ENCODE measurements around the gene SCRG1. TPM values are rescaled to one million over a fixed set of nuclear protein-coding genes. Genes with fewer than 3 reads are reported as not detected.

SCRG1 gene
- 0.10 TPM for total RNA-seq (2013)
- polyA plus RNA-seq (under 1 TPM; 0.07 to 0.24 (median 0.08) TPM), polyA minus RNA-seq (0.16 TPM in 1 of 2 replicates, not detected in the other), total RNA-seq (0 to 2.1 (median 0.21) reads per million in 11 experiments)

GRCh38 chr4:173398779-173399415 lies at the start of gene SCRG1:
Gene SCRG1 (minus strand): TSS chr4:173399116. CDS start chr4:173391414, 7,702 bp downstream.
- Histone ChIP-seq H3K4me3 (replicated peaks in 1 of 3; ENCODE audit: low read depth in 2 of 3, low read length in 3 of 3) (no peak within 1 kb of the TSS), H3K79me2 (ENCODE audit: insufficient read depth, low read length) (no peaks in the 10 kb centered on the region), H3K9ac (ENCODE audit: insufficient read depth, low read length, poor library complexity, severe bottlenecking) (no peak within 1 kb of the TSS), H4K20me1 (ENCODE audit: insufficient read depth, low read length) (no peaks in the 10 kb centered on the region), H3K4me1 (ENCODE audit: control insufficient read depth in 1 of 2, insufficient read depth in 2 of 2, low read length in 2 of 2) (no peaks in the 10 kb centered on the region), H3K36me3 (replicated peaks in 1 of 2; ENCODE audit: control insufficient read depth in 1 of 2, insufficient read depth in 2 of 2, low read length in 2 of 2) (peaks cover 15 to 54% of the 10 kb centered on the region in 2 donors), H3K9me3 (replicated peaks in 1 of 2; ENCODE audit: control insufficient read depth in 1 of 2, insufficient read depth in 1 of 2, low read length in 2 of 2) (no peaks in the 10 kb centered on the region), H3K4me2 (replicated peaks; ENCODE audit: extremely low read depth, low read length, poor library complexity, severe bottlenecking) (no peak within 1 kb of the TSS), H3K27me3 (ENCODE audit: control insufficient read depth in 2 of 2, insufficient read depth in 2 of 2, low read length in 2 of 2) (no peaks in the 10 kb centered on the region), H2AFZ (ENCODE audit: insufficient read depth, low read depth, low read length, poor library complexity, severe bottlenecking) (no peak within 1 kb of the TSS), H3K27ac (ENCODE audit: low read depth in 1 of 2, low read length in 2 of 2) (no peak within 1 kb of the TSS)
- Mint-ChIP-seq H3K9me3 (no peaks in the 10 kb centered on the region), H3K36me3 (peaks cover 29 to 50% of the 10 kb centered on the region in 2 donors), H3K27ac (no peak within 1 kb of the TSS), H3K4me3 (no peak within 1 kb of the TSS), H3K4me1 (no peaks in the 10 kb centered on the region), H3K27me3 (ENCODE audit: low read depth in 3 of 3) (no peaks in the 10 kb centered on the region)
- 100% methylated on average over 2 of the region's 4 CpGs for WGBS (ENCODE audit: insufficient coverage)
- no peak for DNase-seq
- no peak for TF ChIP-seq CTCF (IDR thresholded peaks at IDR 0.05)
- intact Hi-C loops (cut with micrococcal nuclease), result no loop called here

DNA sequence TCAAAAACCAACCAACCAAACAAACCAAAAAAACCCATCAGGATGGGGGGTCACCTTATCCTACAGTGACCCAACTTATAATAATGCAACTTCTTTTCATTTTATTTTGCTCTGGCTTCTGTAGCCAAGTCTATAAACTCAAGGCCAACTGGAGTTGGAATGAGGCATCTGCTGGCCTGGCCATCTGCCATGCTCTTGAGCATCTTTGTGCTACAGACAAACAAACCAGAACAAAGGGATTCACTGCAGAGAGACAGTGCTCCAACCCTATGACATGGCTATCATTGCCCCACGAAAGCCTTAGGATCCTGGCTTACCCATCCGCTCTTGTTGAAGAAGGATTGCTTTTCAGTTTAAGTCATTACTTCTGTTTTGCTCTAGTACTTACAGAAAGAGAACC lies 49.2 kb upstream of the SCRG1 start:
- H3K27ac ChIP-seq (ENCODE audit: low read depth in 1 of 2, low read length in 2 of 2), result no peak overlapping the region
- H3K4me2 ChIP-seq (replicated peaks; ENCODE audit: extremely low read depth, low read length, poor library complexity, severe bottlenecking), result no peak overlapping the region
- no peaks in the 10 kb centered on the region for H3K27me3 Mint-ChIP-seq (ENCODE audit: low read depth in 3 of 3)
- no peak overlapping the region for H3K4me3 Mint-ChIP-seq
- H3K9me3 Mint-ChIP-seq, result peaks cover 0 to 2% (median 0%) of the 10 kb centered on the region in 7 donors
- H3K36me3 Mint-ChIP-seq, result peaks cover 14 to 20% of the 10 kb centered on the region in 2 donors
- H3K27me3 ChIP-seq (ENCODE audit: control insufficient read depth in 2 of 2, insufficient read depth in 2 of 2, low read length in 2 of 2), result no peaks in the 10 kb centered on the region
- intact Hi-C loops (cut with micrococcal nuclease), result no loop called here
- no peaks in the 10 kb centered on the region for H4K20me1 ChIP-seq (ENCODE audit: insufficient read depth, low read length)
- TF ChIP-seq CTCF (IDR thresholded peaks at IDR 0.05), result no peak
- DNase-seq, result no peak
- H3K4me1 ChIP-seq (ENCODE audit: control insufficient read depth in 1 of 2, insufficient read depth in 2 of 2, low read length in 2 of 2), result no peaks in the 10 kb centered on the region
- WGBS (ENCODE audit: insufficient coverage), result 92% methylated on average over 2 of the region's 2 CpGs
- H3K36me3 ChIP-seq (replicated peaks in 1 of 2; ENCODE audit: control insufficient read depth in 1 of 2, insufficient read depth in 2 of 2, low read length in 2 of 2), result no peaks in the 10 kb centered on the region
- H3K27ac Mint-ChIP-seq, result no peak overlapping the region
- H3K9me3 ChIP-seq (replicated peaks in 1 of 2; ENCODE audit: control insufficient read depth in 1 of 2, insufficient read depth in 1 of 2, low read length in 2 of 2), result no peaks in the 10 kb centered on the region
- H3K9ac ChIP-seq (ENCODE audit: insufficient read depth, low read length, poor library complexity, severe bottlenecking), result no peak overlapping the region
- H2AFZ ChIP-seq (ENCODE audit: insufficient read depth, low read depth, low read length, poor library complexity, severe bottlenecking), result no peak overlapping the region
- no peaks in the 10 kb centered on the region for H3K79me2 ChIP-seq (ENCODE audit: insufficient read depth, low read length)
- H3K4me3 ChIP-seq (replicated peaks in 1 of 3; ENCODE audit: low read depth in 2 of 3, low read length in 3 of 3), result no peak overlapping the region
- H3K4me1 Mint-ChIP-seq, result no peaks in the 10 kb centered on the region
